ENCODE measurements around the gene LRIG1. TPM values are rescaled to one million over a fixed set of nuclear protein-coding genes. Genes with fewer than 3 reads are reported as not detected.

LRIG1 gene
- total and polyA plus RNA-seq, 7 experiments from 2014 or later = 14.5 to 46.3 (median 34.4) TPM

GRCh38 chr3:66504850-66505641 is 4.2 kb upstream of the LRIG1 start:
- Mint-ChIP-seq H3K9me3 (no peaks in the 10 kb centered on the region), H3K27me3 (peaks cover 0 to 43% (median 0%) of the 10 kb centered on the region in 5 donors), H3K4me3 (no peak overlapping the region), H3K27ac (peak overlapping the region in 1 of 9 donors; percentile 12), H3K4me1 (peaks cover 11 to 27% (median 22%) of the 10 kb centered on the region in 7 donors), H3K36me3 (no peaks in the 10 kb centered on the region)
- Histone ChIP-seq H3K36me3 (ENCODE audit: control insufficient read depth in 2 of 3, insufficient read depth in 3 of 3, low read length in 3 of 3) (no peaks in the 10 kb centered on the region), H3K9me3 (ENCODE audit: control insufficient read depth in 2 of 3, low read length in 3 of 3) (no peaks in the 10 kb centered on the region), H3K27ac (ENCODE audit: low read depth, low read length) (no peak overlapping the region), H3K4me1 (ENCODE audit: control insufficient read depth in 2 of 2, insufficient read depth in 2 of 2, low read length in 2 of 2) (peaks cover 7 to 8% of the 10 kb centered on the region in 2 donors), H3K27me3 (ENCODE audit: control insufficient read depth in 2 of 2, insufficient read depth in 2 of 2, low read length in 2 of 2) (no peaks in the 10 kb centered on the region), H3K4me3 (ENCODE audit: low read length) (no peak overlapping the region)
- no peak for ATAC-seq
- ChIA-PET POLR2A (interaction anchor here (1.7 kb wide), 1 partner anchor 15 kb away, joined by 4 read pairs; no protein-coding TSS in a partner anchor), CTCF (no interaction called here)
- no peak for DNase-seq
- intact Hi-C loops (cut with micrococcal nuclease) = loop anchor here (5.0 kb wide), 3 partner anchors 268 to 1442 kb away; no protein-coding TSS in a partner anchor

- POLR2A ChIA-PET = no interaction called here
- Mint-ChIP-seq H3K36me3 (peaks cover 0 to 8% (median 0%) of the 10 kb centered on the region in 5 donors), H3K9me3 (peaks cover 0 to 1% (median 0%) of the 10 kb centered on the region in 11 donors), H3K4me3 (peak overlapping the region in 3 of 10 donors; percentile 2 to 43 (median 30)), H3K27ac (peak overlapping the region in 1 of 9 donors; percentile 22), H3K4me1 (peaks cover 27 to 48% (median 43%) of the 10 kb centered on the region in 7 donors), H3K27me3 (peaks cover 0 to 40% (median 0%) of the 10 kb centered on the region in 5 donors)
- ATAC-seq (no peak), DNase-seq (no peak)
- no peaks in the 10 kb centered on the region for H3K27me3 ChIP-seq (ENCODE audit: control insufficient read depth in 2 of 2, insufficient read depth in 2 of 2, low read length in 2 of 2)
- peaks cover 18 to 21% of the 10 kb centered on the region in 2 donors for H3K4me1 ChIP-seq (ENCODE audit: control insufficient read depth in 2 of 2, insufficient read depth in 2 of 2, low read length in 2 of 2)
- H3K36me3 ChIP-seq (ENCODE audit: control insufficient read depth in 2 of 3, insufficient read depth in 3 of 3, low read length in 3 of 3) = no peaks in the 10 kb centered on the region
- H3K4me3 ChIP-seq (ENCODE audit: low read length) = no peak overlapping the region
- no peak overlapping the region for H3K27ac ChIP-seq (ENCODE audit: low read depth, low read length)
- intact Hi-C loops (cut with micrococcal nuclease) = loop anchor here (5.0 kb wide), 3 partner anchors 266 to 1444 kb away; no protein-coding TSS in a partner anchor
- no peaks in the 10 kb centered on the region for H3K9me3 ChIP-seq (ENCODE audit: control insufficient read depth in 2 of 3, low read length in 3 of 3)
- CTCF ChIA-PET = no interaction called here
These were observed 2.2 kb upstream of the LRIG1 start for GRCh38 chr3:66502981-66503380.

DNA sequence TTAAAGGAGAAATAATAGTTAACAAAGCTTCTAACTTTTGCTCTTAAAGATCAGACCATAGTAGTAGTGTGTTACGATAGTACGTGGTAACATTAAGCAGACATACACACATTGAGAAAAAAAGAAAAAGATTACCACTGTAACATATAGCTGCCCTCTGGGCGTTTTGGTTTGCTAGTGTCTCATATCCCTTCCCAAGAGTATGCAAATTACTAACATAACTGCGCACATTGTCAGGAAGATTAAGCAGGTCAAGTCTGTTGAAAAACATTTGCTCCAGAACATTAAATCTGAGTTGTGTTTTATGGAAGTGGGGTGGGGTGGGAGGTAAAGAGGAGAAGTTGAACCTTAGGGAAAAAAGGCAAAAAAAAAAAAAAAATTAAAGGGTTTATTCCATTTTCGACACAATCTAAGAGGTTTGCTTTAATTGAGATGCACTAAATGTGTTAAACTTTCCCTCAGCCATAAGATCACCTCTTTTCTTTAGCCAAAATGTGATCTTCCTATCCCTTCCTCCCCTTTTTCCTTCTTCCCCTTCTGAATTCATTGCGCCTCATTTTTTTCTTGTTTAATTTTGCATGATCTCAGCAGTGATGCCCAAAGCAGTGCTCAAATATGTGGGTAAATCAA is 1.5 kb upstream of the LRIG1 start:
- H3K36me3 ChIP-seq (ENCODE audit: control insufficient read depth in 2 of 3, insufficient read depth in 3 of 3, low read length in 3 of 3) = no peaks in the 10 kb centered on the region
- DNase-seq (no peak), ATAC-seq (no peak)
- Mint-ChIP-seq H3K27me3 (peaks cover 0 to 40% (median 0%) of the 10 kb centered on the region in 5 donors), H3K27ac (peak overlapping the region in 1 of 9 donors; percentile 7), H3K4me3 (peak overlapping the region in 9 of 10 donors; percentile 5 to 98 (median 89)), H3K4me1 (peaks cover 27 to 54% (median 49%) of the 10 kb centered on the region in 7 donors), H3K36me3 (peaks cover 0 to 8% (median 0%) of the 10 kb centered on the region in 5 donors), H3K9me3 (peaks cover 0 to 1% (median 0%) of the 10 kb centered on the region in 11 donors)
- no peak overlapping the region for H3K4me3 ChIP-seq (ENCODE audit: low read length)
- H3K4me1 ChIP-seq (ENCODE audit: control insufficient read depth in 2 of 2, insufficient read depth in 2 of 2, low read length in 2 of 2) = peaks cover 24 to 27% of the 10 kb centered on the region in 2 donors
- intact Hi-C loops (cut with micrococcal nuclease) = loop anchor here (5.0 kb wide), 3 partner anchors 265 to 1445 kb away; no protein-coding TSS in a partner anchor
- H3K9me3 ChIP-seq (ENCODE audit: control insufficient read depth in 2 of 3, low read length in 3 of 3) = no peaks in the 10 kb centered on the region
- POLR2A ChIA-PET = interaction anchor here (0.7 kb wide), 1 partner anchor 56 kb away, joined by 5 read pairs; no protein-coding TSS in a partner anchor
- H3K27me3 ChIP-seq (ENCODE audit: control insufficient read depth in 2 of 2, insufficient read depth in 2 of 2, low read length in 2 of 2) = no peaks in the 10 kb centered on the region
- CTCF ChIA-PET = interaction anchor here (0.7 kb wide), 2 partner anchors 80 to 233 kb away, joined by 5 to 9 read pairs; no protein-coding TSS in a partner anchor
- H3K27ac ChIP-seq (ENCODE audit: low read depth, low read length) = no peak overlapping the region

- Mint-ChIP-seq H3K4me1 (peaks cover 32 to 61% (median 56%) of the 10 kb centered on the region in 7 donors), H3K4me3 (peak overlapping the region; percentile 82 to 98 (median 89)), H3K27me3 (peaks cover 0 to 38% (median 0%) of the 10 kb centered on the region in 5 donors), H3K36me3 (peaks cover 0 to 8% (median 0%) of the 10 kb centered on the region in 5 donors), H3K27ac (peak overlapping the region in 7 of 9 donors; percentile 23 to 85 (median 61)), H3K9me3 (peaks cover 0 to 1% (median 0%) of the 10 kb centered on the region in 11 donors)
- ATAC-seq (no peak), DNase-seq (no peak)
- Histone ChIP-seq H3K4me3 (ENCODE audit: low read length) (peak overlapping the region; percentile 16), H3K9me3 (ENCODE audit: control insufficient read depth in 2 of 3, low read length in 3 of 3) (no peaks in the 10 kb centered on the region), H3K27ac (ENCODE audit: low read depth, low read length) (no peak overlapping the region), H3K36me3 (ENCODE audit: control insufficient read depth in 2 of 3, insufficient read depth in 3 of 3, low read length in 3 of 3) (no peaks in the 10 kb centered on the region), H3K27me3 (ENCODE audit: control insufficient read depth in 2 of 2, insufficient read depth in 2 of 2, low read length in 2 of 2) (no peaks in the 10 kb centered on the region), H3K4me1 (ENCODE audit: control insufficient read depth in 2 of 2, insufficient read depth in 2 of 2, low read length in 2 of 2) (peaks cover 31 to 34% of the 10 kb centered on the region in 2 donors)
- ChIA-PET CTCF (interaction anchor here (0.7 kb wide), 3 partner anchors 81 to 232 kb away, joined by 3 to 9 read pairs (median 5); no protein-coding TSS in a partner anchor), POLR2A (interaction anchor here (0.7 kb wide), 1 partner anchor 55 kb away, joined by 5 read pairs; no protein-coding TSS in a partner anchor)
- intact Hi-C loops (cut with micrococcal nuclease) = loop anchor here (1.0 to 5.0 kb wide), 13 partner anchors 20 to 1446 kb away; partner anchors contain the start of genes KBTBD8 (in 2 of the 2) and SLC25A26 (in 1 of the 2)
These were observed 842 bp upstream of the LRIG1 start for GRCh38 chr3:66501483-66502244.

DNA sequence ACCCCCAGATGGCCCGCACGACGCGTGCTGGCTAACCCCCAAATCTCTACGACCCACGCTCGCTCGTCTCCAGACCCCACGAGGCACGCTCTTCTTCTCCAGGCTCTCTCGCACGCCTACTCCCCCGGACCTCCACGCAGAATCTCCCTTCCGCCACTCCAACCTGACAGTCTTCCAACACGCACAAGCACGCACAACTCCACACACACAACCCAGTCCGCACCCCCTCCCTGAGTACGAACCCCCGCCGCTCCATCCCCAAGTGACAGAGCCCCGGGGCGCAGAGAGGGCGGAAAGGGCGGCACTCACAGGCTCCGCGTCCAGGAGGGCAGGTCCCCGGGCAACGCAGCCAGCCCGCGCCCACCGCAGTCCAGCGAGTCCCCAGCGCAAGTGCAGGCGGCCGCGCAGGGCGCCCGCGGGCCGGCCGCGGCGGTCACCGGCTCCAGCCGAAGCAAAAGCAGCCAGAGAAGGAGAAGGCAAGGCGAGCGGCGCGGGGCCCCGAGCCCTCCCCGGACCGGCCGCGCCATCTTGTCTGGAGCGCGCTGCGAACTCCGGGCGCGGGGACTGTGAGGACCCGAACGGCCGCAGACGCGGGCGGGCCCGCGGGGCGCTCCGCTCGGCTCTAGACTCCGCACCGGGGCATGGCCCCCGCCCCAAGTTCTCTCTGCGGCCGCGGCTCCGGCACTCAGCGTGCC is 794 bp downstream of the LRIG1 start:
- no peaks in the 10 kb centered on the region for H3K36me3 ChIP-seq (ENCODE audit: control insufficient read depth in 2 of 3, insufficient read depth in 3 of 3, low read length in 3 of 3)
- DNase-seq (peak in 8 of 9 donors; percentile 20 to 68 (median 26)), ATAC-seq (no peak)
- Mint-ChIP-seq H3K4me1 (peaks cover 46 to 77% (median 72%) of the 10 kb centered on the region in 7 donors), H3K36me3 (peaks cover 0 to 8% (median 0%) of the 10 kb centered on the region in 5 donors), H3K27ac (peak overlapping the region; percentile 2 to 87 (median 56)), H3K4me3 (peak overlapping the region; percentile 88 to 98 (median 94)), H3K9me3 (peaks cover 0 to 1% (median 0%) of the 10 kb centered on the region in 11 donors), H3K27me3 (peaks cover 0 to 28% (median 5%) of the 10 kb centered on the region in 5 donors)
- intact Hi-C loops (cut with micrococcal nuclease) = loop anchor here (1.0 to 10.0 kb wide), 7 partner anchors 10 to 1447 kb away; partner anchors contain the start of gene SUCLG2 (in 2 of the 2)
- H3K27ac ChIP-seq (ENCODE audit: low read depth, low read length) = peak overlapping the region; percentile 60
- peak overlapping the region; percentile 61 for H3K4me3 ChIP-seq (ENCODE audit: low read length)
- ChIA-PET CTCF (interaction anchor here (0.6 kb wide), 1 partner anchor 94 kb away, joined by 3 read pairs; no protein-coding TSS in a partner anchor), POLR2A (interaction anchor here (0.8 to 1.4 kb wide), 4 partner anchors 9 to 36 kb away, joined by 3 to 6 read pairs (median 4); no protein-coding TSS in a partner anchor)
- no peaks in the 10 kb centered on the region for H3K27me3 ChIP-seq (ENCODE audit: control insufficient read depth in 2 of 2, insufficient read depth in 2 of 2, low read length in 2 of 2)
- peaks cover 47 to 50% of the 10 kb centered on the region in 2 donors for H3K4me1 ChIP-seq (ENCODE audit: control insufficient read depth in 2 of 2, insufficient read depth in 2 of 2, low read length in 2 of 2)
- no peaks in the 10 kb centered on the region for H3K9me3 ChIP-seq (ENCODE audit: control insufficient read depth in 2 of 3, low read length in 3 of 3)
